GM12801 (cell line): ENCODE data around the gene CSPG4.

Experiments used
- TF ChIP-seq, protein P1 (sequence below): IDR thresholded peaks from one replicate; pipeline ENCODE4 v1.5.1; 2011; ENCODE audit warnings: control low read depth; ENCODE audit not compliant: insufficient read length; ENCODE audit errors: extremely low read depth

Gene CSPG4, protein sequence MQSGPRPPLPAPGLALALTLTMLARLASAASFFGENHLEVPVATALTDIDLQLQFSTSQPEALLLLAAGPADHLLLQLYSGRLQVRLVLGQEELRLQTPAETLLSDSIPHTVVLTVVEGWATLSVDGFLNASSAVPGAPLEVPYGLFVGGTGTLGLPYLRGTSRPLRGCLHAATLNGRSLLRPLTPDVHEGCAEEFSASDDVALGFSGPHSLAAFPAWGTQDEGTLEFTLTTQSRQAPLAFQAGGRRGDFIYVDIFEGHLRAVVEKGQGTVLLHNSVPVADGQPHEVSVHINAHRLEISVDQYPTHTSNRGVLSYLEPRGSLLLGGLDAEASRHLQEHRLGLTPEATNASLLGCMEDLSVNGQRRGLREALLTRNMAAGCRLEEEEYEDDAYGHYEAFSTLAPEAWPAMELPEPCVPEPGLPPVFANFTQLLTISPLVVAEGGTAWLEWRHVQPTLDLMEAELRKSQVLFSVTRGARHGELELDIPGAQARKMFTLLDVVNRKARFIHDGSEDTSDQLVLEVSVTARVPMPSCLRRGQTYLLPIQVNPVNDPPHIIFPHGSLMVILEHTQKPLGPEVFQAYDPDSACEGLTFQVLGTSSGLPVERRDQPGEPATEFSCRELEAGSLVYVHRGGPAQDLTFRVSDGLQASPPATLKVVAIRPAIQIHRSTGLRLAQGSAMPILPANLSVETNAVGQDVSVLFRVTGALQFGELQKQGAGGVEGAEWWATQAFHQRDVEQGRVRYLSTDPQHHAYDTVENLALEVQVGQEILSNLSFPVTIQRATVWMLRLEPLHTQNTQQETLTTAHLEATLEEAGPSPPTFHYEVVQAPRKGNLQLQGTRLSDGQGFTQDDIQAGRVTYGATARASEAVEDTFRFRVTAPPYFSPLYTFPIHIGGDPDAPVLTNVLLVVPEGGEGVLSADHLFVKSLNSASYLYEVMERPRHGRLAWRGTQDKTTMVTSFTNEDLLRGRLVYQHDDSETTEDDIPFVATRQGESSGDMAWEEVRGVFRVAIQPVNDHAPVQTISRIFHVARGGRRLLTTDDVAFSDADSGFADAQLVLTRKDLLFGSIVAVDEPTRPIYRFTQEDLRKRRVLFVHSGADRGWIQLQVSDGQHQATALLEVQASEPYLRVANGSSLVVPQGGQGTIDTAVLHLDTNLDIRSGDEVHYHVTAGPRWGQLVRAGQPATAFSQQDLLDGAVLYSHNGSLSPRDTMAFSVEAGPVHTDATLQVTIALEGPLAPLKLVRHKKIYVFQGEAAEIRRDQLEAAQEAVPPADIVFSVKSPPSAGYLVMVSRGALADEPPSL (N-terminal part only)

DNA sequence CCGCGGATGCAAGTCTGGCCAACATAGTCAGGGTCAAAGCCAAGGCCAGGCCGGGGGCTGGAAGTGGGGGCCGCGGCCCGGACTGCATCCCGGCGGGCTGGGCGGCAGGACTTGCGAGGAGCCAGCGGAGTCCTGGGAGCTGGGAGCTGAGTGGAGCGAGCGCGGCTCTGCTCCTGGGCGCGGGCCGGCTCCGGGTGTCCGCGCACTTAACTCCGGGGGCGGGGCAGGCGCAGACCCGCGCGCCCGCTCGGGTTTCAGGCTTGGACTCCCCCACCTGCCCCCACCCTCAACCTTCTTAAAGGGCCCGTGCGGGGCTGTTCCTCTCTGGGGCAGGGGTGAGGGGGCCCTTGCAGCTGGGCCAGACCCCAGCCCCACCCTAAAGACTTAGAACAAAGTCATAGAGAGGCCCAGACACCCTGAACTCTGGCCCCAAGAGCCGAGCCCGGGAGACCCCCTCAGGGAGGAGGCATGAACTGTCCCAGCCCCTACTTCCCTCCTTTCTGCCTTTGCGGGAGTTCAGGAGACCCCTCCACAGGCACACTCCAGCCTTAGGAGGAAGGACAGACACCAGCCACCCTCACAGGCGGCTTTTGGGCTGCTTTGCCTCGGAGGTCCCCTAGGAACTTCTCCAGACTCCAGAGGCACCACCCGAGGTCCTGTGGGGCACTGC, at the start of gene CSPG4:
Gene CSPG4 (minus strand): TSS at position 181 of the 670 bp plus-strand sequence. CDS start 93 bp downstream, at position 88.
- TF ChIP-seq, protein P1, sequence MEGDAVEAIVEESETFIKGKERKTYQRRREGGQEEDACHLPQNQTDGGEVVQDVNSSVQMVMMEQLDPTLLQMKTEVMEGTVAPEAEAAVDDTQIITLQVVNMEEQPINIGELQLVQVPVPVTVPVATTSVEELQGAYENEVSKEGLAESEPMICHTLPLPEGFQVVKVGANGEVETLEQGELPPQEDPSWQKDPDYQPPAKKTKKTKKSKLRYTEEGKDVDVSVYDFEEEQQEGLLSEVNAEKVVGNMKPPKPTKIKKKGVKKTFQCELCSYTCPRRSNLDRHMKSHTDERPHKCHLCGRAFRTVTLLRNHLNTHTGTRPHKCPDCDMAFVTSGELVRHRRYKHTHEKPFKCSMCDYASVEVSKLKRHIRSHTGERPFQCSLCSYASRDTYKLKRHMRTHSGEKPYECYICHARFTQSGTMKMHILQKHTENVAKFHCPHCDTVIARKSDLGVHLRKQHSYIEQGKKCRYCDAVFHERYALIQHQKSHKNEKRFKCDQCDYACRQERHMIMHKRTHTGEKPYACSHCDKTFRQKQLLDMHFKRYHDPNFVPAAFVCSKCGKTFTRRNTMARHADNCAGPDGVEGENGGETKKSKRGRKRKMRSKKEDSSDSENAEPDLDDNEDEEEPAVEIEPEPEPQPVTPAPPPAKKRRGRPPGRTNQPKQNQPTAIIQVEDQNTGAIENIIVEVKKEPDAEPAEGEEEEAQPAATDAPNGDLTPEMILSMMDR = no peak

DNA sequence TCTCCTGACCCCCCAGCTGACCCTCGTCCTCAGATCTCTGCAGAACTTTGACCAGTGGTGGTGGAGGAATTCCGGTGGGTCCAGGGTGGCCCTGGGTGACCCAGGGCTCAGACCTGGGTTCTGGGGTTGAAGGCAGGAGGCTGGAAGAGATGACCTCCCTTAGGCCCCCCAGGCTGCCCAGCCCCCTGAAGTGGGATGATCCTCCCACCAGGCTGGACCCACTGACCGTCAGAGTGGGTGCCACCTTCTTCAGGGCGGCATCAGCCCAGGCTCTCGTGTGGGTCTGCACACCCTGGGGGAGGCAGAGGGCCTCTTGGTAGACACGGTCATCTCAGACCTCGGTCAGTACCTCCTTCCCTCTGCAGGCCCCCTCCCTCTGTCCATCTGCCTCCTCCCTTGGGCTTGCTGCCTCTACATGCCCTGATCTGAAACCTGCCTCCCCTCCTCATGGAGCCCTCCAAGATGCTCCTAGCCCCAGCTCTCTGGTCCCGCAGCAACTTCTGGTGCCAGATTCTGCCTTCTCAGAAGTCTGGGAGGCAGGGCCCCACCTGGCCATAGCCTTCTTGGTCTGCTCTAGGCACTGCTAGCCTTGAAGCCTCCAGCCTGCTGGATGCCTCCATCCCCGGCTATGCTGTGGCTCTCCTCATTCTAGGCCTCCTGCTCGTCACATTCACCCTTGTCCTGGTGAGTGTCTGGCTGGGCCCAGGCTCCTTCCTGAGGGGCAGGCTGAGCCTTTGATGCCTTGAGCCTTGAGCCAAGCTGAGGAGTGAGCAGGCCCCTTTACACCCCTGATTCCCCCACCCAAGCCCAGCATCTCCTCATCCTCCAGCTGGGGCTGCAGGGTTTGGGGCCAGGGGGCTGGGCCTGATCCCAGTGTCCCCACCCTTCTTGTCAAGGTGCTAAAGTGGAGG, 49.1 kb upstream of the CSPG4 start:
- TF ChIP-seq, protein P1 = no peak

DNA sequence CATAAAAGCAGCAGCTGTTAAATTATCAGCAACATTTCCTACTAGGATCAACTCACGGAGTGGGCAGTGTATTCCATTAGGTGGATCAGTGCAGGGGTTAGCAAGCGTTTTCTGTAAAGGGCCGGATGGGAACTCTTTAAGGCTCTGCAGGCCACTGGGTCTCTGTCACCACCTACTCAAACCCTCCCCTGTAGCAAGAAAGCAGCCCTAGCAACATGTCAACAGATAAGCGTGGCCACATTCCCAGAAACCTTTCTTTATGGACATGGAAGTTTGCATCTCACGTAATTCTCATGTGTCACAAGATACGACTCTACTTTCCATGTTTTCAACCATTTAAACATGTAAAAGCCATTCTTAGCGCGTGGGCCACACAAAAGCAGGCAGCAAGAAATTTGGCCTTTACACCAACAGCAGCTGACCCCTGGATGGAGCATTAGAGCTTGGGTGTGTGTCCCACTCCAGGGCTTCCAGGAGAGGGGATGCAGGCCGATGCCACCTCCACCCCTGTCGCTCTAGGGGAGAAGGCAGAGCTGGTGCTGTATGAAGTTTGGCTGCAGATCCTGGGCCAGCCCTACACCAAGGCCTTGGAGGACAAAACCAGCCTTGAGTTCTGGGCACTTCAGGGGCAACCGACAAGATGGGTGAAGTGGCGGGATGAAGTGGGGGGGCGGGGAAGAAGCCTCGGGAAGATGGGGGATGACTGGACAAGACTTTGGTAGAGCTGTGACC, 48.2 kb upstream of the CSPG4 start:
- TF ChIP-seq, protein P1 = no peak

DNA sequence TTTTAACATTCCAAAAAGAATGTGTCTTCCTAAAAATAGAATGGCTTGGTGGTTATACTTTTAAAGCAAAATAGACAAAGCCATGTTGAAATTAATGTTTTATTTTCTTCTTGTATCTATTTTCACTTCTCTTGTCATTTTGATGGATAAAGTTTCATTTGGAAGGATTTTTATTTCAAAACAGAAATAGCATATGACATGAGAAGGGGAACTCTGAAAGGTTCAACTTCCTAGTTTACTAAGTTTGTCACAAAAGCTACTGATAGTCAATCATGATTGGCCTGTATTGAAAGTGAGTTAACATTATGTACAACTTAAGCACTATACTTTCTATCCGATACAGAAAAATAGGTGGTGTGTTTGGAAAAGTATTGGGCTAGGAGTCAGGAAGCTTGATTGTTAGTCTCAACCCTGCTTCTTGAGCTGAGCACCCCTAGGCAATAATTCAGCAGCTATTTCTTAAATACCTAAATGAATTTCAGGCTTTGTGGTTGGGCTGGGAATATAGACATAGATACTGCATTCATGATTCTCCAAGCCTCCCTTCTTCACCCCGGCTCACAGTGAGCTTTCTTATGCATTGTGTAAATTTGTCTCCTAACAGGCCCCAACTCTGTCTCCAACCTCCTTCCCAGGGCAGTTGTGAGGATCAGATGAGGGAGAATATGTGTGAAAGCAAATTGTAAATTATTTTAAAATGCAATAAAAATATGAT, 46.9 kb upstream of the CSPG4 start:
- TF ChIP-seq, protein P1 = no peak

DNA sequence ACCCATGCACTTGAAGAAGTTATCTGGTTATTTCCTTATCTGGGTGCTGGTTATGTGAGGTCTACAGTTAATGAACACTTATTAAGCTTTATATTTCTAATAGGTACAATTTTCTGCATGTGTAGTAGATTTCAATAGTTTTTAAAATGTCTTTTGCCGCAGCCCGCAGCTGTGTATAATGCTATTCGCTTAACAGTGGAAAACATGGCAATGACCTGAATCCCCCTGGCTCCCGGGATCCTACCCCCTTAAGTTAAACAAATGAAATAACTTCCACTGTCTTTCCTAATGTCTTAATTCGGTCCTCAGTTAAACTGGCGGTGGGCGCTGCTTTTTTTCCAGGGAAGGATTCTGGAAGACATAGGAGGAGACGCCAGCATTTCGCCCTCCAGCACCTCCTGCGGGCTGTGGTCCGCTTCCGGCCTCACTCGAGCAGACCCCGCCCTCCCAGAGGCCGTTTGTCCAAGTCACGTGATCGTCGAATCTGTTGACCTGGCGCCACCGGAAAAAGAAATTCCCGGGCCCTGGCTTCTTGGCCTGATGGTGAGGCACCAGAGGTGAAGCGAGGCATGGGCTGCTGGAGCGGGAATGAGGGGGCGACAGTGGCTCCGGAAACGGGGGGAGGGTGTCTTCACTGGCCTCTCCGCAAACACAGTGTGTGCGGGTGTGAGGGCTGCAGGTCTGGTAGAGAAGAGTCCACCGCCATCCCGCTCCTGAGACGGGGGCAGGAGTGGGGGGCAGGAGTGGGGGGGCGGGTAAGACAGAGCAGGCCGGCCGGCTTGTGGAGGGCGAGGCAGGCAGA, 45.6 kb upstream of the CSPG4 start:
- TF ChIP-seq, protein P1 = no peak
